NB4 (cell line): ENCODE results near the gene SERPINH1.

Experiments
- DNase-seq: peaks from one replicate; pipeline ENCODE4 v3.0.0; 2010; ENCODE audit warnings: low read depth
- H3K4me3 ChIP-seq: one replicate; pipeline ENCODE4 v1.5.1; 2011; ENCODE audit warnings: mild to moderate bottlenecking, low read depth, low read length, moderate library complexity
- MYC ChIP-seq: IDR thresholded peaks from 2 replicates; pipeline ENCODE4 v1.6.1; 2011; ENCODE audit warnings: low read depth, low read length
- POLR2A ChIP-seq: IDR thresholded peaks from 2 replicates; pipeline ENCODE4 v1.6.1; 2011; ENCODE audit warnings: mild to moderate bottlenecking; ENCODE audit not compliant: insufficient read length; ENCODE audit errors: extremely low read depth
- TF ChIP-seq, protein P1 (sequence below): IDR thresholded peaks from one replicate; pipeline ENCODE4 v1.5.1; 2012; ENCODE audit warnings: low read depth, low read length
- TF ChIP-seq, protein P2 (sequence below): IDR thresholded peaks from 2 replicates; pipeline ENCODE4 v1.6.1; 2011; ENCODE audit warnings: low read depth, low read length

Gene SERPINH1

DNA sequence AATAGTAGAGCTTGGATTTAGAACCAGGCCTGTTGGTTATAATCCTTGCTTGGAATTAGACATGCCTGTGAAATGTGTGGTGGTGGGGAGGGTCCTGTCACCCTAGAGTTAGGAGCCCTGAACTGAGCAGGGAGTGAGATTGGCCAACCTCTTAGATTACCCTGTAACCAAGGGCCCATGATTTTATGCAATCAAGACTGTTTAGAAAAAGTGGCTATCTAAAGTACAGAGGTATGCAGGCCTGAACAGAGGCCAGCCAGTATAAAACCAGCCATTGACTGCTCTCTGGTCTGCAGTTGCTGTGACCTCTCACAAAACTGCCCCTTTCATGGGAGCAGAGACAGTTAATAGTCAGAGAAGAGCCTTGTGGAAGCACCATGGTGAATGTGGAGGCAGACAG lies 36.2 kb downstream of the SERPINH1 start:
- H3K4me3 ChIP-seq: no peak overlapping the region
- no peak for TF ChIP-seq MYC
- TF ChIP-seq, protein P1, sequence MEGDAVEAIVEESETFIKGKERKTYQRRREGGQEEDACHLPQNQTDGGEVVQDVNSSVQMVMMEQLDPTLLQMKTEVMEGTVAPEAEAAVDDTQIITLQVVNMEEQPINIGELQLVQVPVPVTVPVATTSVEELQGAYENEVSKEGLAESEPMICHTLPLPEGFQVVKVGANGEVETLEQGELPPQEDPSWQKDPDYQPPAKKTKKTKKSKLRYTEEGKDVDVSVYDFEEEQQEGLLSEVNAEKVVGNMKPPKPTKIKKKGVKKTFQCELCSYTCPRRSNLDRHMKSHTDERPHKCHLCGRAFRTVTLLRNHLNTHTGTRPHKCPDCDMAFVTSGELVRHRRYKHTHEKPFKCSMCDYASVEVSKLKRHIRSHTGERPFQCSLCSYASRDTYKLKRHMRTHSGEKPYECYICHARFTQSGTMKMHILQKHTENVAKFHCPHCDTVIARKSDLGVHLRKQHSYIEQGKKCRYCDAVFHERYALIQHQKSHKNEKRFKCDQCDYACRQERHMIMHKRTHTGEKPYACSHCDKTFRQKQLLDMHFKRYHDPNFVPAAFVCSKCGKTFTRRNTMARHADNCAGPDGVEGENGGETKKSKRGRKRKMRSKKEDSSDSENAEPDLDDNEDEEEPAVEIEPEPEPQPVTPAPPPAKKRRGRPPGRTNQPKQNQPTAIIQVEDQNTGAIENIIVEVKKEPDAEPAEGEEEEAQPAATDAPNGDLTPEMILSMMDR: no peak
- DNase-seq: no peak

- DNase-seq: no peak
- H3K4me3 ChIP-seq: no peak overlapping the region
- TF ChIP-seq, protein P1: no peak
- no peak for TF ChIP-seq POLR2A
- no peak for TF ChIP-seq MYC
- TF ChIP-seq, protein P2, sequence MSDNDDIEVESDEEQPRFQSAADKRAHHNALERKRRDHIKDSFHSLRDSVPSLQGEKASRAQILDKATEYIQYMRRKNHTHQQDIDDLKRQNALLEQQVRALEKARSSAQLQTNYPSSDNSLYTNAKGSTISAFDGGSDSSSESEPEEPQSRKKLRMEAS: no peak
Observed at GRCh38 chr11:75598900-75599299, 36.8 kb downstream of the SERPINH1 start.

DNA sequence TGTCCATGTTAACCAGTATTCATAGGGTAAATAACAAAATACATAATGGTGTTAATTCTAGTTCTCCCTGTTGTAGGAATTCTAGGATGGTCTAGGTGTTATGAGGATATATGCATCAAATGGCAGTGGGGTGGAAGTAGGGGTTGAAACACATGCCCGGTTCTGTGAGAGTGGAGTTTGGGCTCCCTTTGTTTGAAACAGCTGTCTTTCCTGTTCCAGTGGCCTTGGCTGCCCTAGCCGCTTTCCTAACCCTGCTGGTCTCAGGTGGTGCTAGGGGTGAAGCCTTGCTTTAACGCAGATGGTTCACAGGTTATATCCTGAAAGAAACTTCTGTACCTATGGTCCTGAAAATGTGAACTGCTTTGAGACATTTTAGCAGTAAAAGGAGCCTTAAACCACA lies 38.3 kb downstream of the SERPINH1 start:
- H3K4me3 ChIP-seq: no peak overlapping the region
- TF ChIP-seq, protein P2: no peak
- TF ChIP-seq POLR2A (no peak), MYC (no peak)
- TF ChIP-seq, protein P1: no peak
- no peak for DNase-seq

GRCh38 chr11:75601494-75601893 lies 39.4 kb downstream of the SERPINH1 start:
- TF ChIP-seq, protein P1: no peak
- no peak for TF ChIP-seq MYC

DNA sequence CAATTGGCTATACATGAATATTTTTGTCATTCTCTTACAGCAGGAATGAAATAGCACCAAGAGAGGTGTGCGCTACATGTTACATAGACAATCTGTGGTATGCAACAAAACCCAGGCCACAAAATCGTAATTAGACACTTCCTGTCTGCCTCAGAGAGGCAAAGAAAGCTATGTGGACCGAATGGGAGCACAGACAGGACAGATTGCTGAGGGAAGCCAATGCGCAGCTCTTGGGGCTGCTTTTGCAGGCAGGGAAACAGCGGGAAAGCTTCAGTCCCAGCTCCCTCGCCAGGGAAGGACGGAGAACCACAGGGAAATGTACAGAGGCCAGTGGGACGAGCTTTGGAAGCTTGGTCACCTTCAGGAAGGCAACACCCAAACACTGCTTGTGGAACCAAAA lies 40.9 kb downstream of the SERPINH1 start:
- DNase-seq: no peak
- TF ChIP-seq POLR2A (no peak), MYC (no peak)
- TF ChIP-seq, protein P1: no peak
- TF ChIP-seq, protein P2: no peak
- no peak overlapping the region for H3K4me3 ChIP-seq

More at GRCh38 chr11:75601494-75601893, 39.4 kb downstream of the SERPINH1 start:
- DNase-seq: no peak
- no peak overlapping the region for H3K4me3 ChIP-seq

GRCh38 chr11:75603791-75604736 lies 42.0 kb downstream of the SERPINH1 start:
- H3K4me3 ChIP-seq: no peak overlapping the region
- TF ChIP-seq MYC: no peak
- TF ChIP-seq, protein P2: no peak
- TF ChIP-seq, protein P1: no peak
- DNase-seq: no peak
